Activated T-helper 1 cell treated with Interleukin-2 at 50 U/mL for 16 hours (primary cell): ENCODE results near the gene MAFF.
A peak's percentile ranks its signal among the peaks of the same experiment; 100 is the strongest.
"Not testable (repeated sequence)": the region's sequence is repeated elsewhere in the genome, so short reads cannot be mapped to it uniquely, and the experiment has no call there.

ENCODE experiments used
- DNase-seq: peaks from one replicate; pipeline ENCODE4 v3.0.0-alpha.2; 2020; ENCODE audit warnings: low read depth

Gene MAFF

DNA sequence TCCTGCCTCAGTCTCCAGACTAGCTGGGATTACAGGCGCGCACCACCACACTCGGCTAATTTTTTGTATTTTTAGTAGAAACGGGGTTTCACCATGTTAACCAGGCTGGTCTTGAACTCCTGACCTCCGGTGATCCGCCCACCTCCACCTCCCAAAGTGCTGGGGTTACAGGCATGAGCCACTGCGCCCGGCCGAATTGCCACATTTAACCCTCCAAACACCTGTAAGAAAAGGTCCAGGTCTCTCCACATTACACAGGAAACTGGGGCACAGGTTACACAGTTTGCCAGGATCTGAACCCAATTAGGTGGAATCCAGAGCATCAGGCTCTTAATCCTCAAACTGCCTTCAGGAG is 24.2 kb upstream of the MAFF start:
- DNase-seq = not testable (repeated sequence)

DNA sequence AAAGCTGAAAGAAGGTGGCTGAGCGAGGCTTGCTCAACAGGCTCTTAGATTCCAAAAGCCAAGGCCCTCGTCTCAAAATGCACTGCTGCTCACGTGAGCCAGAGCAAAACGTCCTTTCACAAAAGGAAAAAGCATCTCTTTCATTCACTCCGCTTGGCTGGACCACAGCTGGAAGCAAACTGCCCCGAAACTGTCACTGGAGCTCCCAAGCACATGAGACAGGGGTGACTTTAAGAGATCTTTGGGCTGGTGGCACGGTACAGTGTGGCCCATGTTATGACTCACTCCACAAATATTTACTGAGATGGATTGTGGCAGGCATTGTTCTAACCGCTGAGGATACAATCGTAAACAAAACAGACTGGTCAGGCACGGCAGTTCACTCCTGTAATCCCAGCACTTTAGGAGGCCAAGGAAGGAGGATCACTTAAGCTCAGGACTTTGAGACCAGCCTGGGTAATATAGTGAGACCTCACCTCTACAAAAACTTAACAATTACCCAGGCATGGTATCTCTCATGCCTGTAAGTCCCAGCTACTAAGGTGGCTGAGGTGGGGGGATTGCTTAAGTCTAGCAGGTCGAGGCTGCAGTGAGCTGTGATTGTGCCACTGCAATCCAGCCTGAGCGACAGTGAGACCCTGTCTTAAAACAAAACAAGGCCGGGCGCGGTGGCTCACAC is 23.7 kb upstream of the MAFF start:
- DNase-seq = no peak

DNA sequence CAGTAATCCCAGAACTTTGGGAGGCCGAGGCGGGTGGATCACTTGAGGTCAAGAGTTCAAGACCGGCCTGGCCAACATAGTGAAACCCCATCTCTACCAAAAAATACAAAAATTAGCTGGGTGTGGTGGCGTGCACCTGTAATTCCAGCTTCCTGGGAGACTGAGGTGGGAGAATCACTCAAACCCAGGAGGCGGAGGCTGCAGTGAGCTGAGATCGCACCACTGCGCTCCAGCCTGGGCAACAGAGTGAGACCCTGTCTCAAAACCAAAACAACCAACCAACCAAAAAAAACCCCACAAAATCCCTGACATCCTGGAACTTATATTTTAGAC is 23.2 kb upstream of the MAFF start:
- not testable (repeated sequence) for DNase-seq

- peak; percentile 13 for DNase-seq
These were observed 20.8 kb upstream of the MAFF start for GRCh38 chr22:38180841-38181452.

- peak; percentile 93 for DNase-seq
These were observed 20.2 kb upstream of the MAFF start, which contains the start of gene PLA2G6 for GRCh38 chr22:38181453-38182200. Gene PLA2G6 (minus strand): TSS chr22:38181830. CDS start chr22:38169426, 12,404 bp downstream.

DNA sequence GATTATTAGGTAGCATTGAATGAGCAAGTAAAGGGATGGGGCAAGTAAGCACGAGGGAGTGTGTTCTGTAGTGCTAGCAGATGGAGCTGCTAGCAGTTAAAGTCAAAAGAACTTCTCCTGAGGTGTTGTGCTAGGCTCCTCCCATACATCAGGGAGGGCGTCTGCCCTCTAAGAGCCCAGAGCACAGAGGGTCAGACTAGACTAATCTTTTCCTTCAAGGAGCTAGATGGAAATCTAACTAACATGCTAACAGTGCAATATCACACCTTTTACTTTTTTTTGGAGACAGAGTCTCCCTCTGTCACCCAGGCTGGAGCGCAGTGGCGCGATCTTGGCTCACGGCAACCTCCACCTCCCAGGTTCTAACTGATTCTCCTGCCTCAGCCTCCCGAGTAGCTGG is 17.0 kb upstream of the MAFF start:
- no peak for DNase-seq

GRCh38 chr22:38186429-38186828 is 15.4 kb upstream of the MAFF start:
- DNase-seq = no peak

DNA sequence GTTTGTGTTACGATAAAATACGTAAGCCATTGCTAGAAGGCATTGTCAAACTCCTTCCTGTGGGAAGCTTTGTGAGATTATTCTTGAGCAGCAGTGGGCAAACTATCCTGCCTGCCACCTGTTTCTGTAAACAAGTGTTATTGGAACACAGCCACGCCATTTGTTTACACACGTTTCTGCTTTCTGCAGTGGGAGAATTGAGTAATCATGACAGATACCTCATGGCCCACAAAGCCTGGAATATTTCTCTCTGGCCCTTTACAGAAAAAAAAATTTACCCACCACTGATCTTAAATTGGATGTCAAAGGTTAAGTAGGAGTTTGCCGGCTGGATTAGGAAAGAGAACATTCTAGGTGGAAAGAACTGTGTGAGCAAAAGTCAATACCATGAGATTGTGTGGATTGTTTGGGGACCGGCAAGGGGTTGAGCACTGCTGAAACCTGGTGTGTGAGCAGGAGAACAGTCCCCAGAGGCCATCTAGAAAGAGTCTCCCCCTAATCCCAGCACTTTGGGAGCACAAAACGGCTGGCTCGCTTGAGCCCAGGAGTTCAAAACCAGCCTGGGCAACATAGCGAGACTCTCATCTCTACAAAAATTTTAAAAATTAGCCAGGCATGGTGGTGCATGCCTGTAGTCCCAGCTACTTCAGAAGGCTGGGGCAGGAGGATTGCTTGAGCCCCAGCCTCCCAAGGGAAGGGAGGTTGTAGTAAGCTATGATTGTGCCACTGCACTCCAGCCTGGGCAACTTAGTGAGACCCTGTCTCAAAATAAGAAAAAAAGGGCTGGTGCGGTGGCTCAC is 14.2 kb upstream of the MAFF start:
- no peak for DNase-seq

DNA sequence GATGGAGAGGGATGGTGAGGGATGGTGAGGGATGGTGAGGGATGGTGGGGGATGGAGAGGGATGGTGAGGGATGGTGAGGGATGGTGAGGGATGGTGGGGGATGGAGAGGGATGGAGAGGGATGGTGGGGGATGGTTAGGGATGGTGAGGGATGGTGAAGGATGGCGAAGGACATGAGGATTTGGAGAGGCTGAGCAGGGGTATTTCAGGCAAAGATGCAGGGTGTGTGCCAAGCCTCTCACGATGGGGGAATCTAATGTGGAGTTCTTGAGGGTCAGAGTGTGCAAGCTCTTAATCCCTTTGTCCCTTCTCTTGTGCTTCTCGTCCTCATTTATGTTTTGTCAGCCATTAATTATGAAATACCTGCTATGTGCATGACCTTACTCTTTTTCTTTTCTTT is 12.7 kb upstream of the MAFF start:
- DNase-seq = no peak

DNA sequence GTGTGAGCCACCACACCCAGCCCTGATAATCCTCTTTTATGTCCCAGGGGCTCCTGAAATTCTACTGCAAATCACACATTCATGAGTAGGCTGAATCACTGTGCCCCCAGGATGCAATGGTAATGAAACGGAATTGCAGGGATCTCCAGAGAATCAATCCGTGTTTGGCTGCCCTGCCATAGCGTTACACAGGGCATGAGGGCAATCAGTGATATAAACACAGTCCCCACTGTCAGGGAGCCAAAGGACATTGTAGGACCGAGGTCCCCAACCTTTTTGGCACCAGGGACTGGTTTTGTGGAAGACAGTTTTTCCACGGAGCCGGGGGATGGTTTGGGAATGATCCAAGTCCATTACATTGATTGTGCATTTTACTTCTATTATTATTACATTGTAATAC is 11.2 kb upstream of the MAFF start:
- DNase-seq = no peak

GRCh38 chr22:38191055-38191454 is 10.7 kb upstream of the MAFF start:
- DNase-seq = no peak

GRCh38 chr22:38191731-38192474 is 9.9 kb upstream of the MAFF start:
- no peak for DNase-seq

- DNase-seq = no peak
These were observed 9.3 kb upstream of the MAFF start for GRCh38 chr22:38192475-38192863.

GRCh38 chr22:38193580-38193979 is 8.2 kb upstream of the MAFF start:
- DNase-seq = no peak

- DNase-seq = no peak
These were observed 4.9 kb upstream of the MAFF start for GRCh38 chr22:38196791-38197419.

- no peak for DNase-seq
These were observed 1.8 kb upstream of the MAFF start for GRCh38 chr22:38199826-38200559.

DNA sequence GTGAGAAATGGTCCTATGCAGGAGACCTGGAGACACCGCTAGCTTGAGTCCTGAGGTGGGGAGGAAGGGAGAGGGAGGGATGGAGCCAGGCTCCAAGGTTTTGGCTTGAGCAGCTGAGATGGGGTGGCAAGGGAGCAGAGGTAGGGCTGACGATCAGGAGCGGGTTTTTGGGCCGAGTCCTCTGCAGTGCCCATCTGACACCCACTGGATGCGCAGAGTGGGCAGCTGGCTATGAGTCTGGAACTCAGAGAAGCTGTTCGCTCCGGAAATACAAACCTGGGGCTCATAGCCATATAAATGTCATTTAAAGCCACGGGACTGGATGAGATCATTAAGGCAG is 453 bp upstream of the MAFF start:
- DNase-seq = no peak

DNA sequence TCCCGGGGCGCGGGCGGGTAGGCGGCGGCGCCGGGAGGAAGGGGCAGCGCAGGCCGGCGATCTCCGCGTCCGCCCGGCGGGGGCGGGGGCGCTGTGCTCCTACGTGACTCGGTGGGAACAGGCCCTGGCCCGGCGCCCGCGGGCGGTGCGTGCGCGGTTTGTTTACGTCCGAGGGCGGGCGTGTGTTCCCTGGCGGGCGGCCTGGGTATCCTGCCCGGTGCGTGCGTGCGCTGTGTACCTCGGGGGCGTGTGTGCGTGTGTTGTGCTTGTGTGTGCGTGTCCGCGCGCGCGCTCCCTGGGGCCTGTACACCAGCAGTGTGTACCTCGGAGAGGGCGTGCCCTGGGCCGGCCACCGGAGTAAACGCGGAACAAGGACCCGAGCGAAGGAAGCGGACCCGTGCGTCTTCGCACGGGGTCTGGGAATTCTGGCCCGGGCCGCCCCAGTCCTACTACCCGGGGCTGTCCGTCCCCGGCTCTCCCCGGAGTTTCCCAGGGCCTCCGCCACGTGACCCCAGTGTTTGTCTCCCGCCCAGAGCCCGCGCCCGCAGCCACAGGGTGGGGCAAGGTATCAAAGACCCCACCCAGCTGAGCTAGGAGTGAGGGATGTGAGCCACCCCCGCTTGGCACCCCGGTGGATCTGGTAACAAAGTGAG is 769 bp downstream of the MAFF start:
- peak; percentile 41 for DNase-seq

DNA sequence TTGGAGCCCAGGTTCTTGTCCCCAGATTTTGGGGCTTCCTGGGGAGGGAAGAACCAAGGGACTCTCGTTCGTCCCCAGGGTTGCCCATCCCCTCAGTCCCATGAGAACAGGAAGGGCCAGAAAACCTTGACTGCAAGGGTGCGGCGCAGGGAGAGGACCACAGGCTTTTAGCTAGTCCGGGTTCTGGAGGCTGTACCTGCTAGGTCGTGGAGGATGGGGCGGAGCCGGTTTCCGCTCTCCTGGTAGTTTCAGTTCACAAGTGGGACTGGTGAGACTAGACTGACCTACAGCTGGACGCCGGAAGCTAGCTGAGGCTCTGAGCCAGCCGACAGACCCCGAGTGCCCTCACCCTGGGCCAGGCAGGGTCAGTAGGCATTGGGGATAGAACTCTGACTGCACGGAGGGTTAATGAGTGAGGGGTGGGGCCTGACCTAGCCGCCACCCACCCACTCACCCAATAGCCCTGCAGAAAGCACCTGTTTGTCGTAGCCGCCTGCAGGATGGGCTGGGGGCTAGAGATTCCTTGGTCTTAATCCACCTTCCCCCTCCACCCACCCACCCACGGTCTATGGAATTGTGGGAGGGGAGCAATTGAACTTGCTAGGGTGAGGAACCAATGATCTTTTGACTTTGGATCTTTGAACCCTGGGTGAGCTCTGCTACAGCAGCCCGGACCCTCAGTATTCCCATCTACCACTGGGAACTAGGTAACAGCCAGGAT is 1.5 kb downstream of the MAFF start:
- no peak for DNase-seq
